GM21360 (cell line): ENCODE results near the gene PRAMEF13.
"Not testable (repeated sequence)": the region's sequence is repeated elsewhere in the genome, so short reads cannot be mapped to it uniquely, and the experiment has no call there.

Experiments
- ATAC-seq: cut with Tn5 transposase; IDR thresholded peaks from one replicate; pipeline ENCODE4 v1.9.1; 2021; ENCODE audit warnings: mild to moderate bottlenecking, moderate library complexity; ENCODE audit not compliant: unreplicated experiment

PRAMEF13 gene

DNA sequence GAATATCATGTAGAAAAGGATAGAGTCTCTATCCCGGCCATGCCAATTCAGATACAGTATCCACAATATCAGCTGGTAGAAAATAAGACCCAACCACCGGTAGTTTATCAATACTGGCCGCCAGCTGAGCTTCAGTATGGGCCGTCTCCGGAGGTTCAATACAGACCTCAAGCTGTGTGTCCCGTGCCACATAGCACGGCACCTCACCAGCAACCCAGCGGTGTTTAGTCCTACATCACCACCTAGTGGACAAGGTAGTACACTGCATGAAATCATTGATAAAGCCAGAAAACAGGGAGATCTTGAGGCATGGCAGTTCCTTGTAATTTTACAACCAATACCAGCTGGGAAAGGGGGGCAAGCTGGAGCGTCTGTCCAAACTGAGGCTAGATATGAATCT, 7.5 kb upstream of the PRAMEF13 start:
- not testable (repeated sequence) for ATAC-seq

DNA sequence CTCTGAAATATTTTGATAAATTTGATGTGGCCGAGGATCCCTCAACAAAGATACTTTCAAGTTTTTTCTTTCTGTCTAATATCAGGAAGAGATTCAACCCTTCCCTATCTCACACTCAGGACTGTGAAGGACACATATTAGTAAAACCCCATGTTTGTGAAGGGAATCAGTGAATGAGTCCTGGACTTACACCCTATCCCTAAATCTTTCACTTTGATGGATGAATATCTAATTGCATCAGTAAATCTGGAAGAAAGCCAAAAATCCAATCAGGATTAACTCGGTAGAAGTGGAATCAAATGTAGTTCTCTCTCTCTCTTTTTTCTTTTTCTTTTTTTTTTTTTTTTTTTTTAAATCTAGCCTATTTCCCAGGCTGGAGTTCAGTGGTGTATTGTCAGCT, 29.7 kb downstream of the PRAMEF13 start, which contains the start of gene PRAMEF9:
Gene PRAMEF9 (plus strand): TSS at position 301 of the 400 bp plus-strand sequence. CDS start 3,433 bp downstream, outside the sequence.
- ATAC-seq, result not testable (repeated sequence)

DNA sequence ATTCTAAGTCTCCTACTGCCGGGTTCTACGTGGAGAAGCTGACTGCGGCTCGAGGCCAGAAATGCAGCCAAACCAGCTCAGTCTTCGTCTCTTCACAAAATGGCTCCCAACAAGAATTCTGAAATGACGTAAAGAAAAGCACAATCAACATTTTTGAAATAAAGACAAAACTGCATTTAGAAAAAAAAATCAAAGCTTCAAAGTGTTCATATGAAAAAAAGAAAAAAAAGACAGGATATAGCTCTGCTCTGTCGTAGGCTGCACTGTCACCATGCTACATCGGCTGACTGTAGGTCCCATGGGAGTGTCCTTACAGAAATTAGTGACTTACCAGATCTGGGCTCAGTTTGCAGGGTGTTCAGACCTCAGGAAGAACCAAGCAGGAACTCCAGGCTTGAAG, 35.7 kb downstream of the PRAMEF13 start, which contains the start of gene HNRNPCL4:
Gene HNRNPCL4 (minus strand): TSS at position 101 of the 400 bp plus-strand sequence. CDS start 164 bp downstream, outside the sequence.
- ATAC-seq, result not testable (repeated sequence)

DNA sequence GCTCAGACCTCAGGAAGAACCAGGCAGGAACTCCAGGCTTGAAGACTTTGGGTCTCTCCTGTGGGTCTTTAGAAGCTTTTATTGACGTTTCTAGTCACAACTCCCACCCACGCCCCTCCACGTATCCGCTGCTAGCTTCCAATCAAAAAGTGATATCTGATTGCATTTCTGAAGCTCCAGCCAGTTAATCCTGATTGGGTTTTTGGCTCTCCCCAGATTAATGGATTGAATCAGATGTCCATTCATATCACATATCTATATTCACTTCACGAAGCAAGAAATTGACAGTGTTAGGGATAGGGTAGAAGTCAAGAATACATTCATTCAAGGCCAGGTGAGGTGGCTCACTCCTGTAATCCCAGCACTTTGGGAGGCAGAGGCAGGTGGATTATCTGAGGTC, 45.3 kb downstream of the PRAMEF13 start, which contains the start of gene PRAMEF26:
Gene PRAMEF26 (minus strand): TSS at position 101 of the 400 bp plus-strand sequence. CDS start 2,914 bp downstream, outside the sequence.
- not testable (repeated sequence) for ATAC-seq
